ENCODE data around the gene NIFK.
A peak's percentile ranks its signal among the peaks of the same experiment; 100 is the strongest.
"Not testable (repeated sequence)": the region's sequence is repeated elsewhere in the genome, so short reads cannot be mapped to it uniquely, and the experiment has no call there.

The NIFK gene

DNA sequence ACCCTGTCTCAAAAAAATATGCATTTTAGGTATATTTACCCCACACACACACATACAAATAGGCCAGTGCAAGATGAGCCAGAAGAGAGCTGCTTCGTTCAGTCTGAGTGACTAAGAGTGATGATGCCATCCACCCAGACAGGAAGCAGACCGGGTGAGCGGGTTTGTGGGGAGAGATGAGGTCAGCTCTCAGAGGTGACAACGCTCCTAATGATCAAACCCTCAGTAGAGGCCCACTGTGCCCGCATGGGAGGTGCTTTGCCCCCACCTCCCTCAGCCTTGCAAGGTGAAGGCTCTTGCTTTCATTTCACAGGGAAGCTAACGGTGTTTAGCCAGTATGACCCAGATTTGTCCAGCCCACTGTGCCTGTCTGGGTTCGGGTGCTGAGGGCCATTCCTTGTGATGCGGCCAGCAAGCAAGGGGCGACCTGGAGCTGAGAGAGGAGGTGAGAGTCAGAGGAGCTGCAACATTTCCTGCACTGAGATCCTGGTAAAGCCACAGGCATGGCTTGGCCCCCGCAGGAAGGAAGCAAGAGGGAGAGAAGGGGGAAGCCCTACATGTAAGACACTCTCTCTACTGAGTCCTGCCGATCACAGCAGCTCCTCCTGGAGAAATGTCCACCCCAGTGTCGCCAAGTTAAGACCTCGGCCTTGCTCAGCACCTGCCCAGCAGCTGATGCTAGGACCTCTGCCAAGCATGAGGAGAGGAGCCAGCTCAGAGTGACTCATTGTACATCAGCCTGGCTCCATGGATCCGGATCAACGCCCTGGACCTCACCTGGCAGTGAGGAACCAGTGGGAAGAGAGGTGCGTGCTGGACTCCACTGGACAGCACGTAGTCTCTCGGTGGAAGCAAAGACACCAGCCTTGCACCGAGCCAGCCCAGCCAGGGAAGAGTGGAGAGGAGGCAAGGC lies 37.0 kb downstream of the NIFK start:
- Histone ChIP-seq H3K9me3 (ENCODE audit: insufficient read depth, low read length) (no peaks in the 10 kb centered on the region), H3K4me3 (ENCODE audit: insufficient read length, low read depth) (no peak overlapping the region), H3K36me3 (ENCODE audit: insufficient read depth, insufficient read length, low read length) (no peaks in the 10 kb centered on the region), H3K4me1 (ENCODE audit: insufficient read depth, insufficient read length) (peaks cover 15% of the 10 kb centered on the region), H3K9ac (ENCODE audit: insufficient read length, low read depth) (no peak overlapping the region), H3K27me3 (ENCODE audit: insufficient read depth, insufficient read length) (no peaks in the 10 kb centered on the region)
- no peak for DNase-seq (ENCODE audit: low read depth, low spot score)
- TF ChIP-seq YY1 (IDR thresholded peaks at IDR 0.05; ENCODE audit: insufficient read depth, insufficient read length) (no peak), SUZ12 (IDR thresholded peaks at IDR 0.05; ENCODE audit: extremely low read depth, insufficient read depth, insufficient read length) (no peak), ZNF274 (IDR thresholded peaks at IDR 0.05; ENCODE audit: low read depth, low read length) (no peak)

DNA sequence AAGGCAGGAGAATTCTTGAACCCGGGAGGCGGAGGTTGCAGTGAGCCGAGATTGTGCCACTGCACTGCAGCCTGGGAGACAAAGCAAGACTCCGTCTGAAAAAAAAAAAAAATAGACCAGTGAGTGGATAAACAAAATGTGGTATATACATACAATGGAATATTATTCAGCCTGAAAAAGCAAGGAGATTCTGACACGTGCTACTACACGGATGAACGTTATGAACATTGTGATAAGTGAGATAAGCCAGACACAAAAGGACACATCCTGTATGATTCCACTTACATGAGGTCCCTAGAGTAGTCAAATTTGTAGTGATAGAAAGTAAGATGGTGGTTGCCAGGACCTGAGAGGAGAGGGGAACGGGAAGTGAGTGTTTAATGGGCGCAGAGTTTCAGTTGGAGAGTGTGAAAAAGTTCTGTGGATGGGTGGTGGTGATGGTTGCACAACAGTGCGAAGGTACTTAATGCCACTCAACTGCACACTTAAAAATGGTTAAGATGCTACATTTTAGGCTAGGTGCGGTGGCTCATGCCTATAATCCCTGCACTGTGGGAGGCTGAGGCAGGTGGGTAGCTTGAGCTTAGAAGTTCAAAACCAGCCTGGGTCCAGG lies 38.3 kb downstream of the NIFK start:
- Histone ChIP-seq H3K36me3 (ENCODE audit: insufficient read depth, insufficient read length, low read length) (no peaks in the 10 kb centered on the region), H3K9me3 (ENCODE audit: insufficient read depth, low read length) (no peaks in the 10 kb centered on the region), H3K4me3 (ENCODE audit: insufficient read length, low read depth) (no peak overlapping the region), H3K4me1 (ENCODE audit: insufficient read depth, insufficient read length) (peaks cover 15% of the 10 kb centered on the region), H3K27me3 (ENCODE audit: insufficient read depth, insufficient read length) (no peaks in the 10 kb centered on the region), H3K9ac (ENCODE audit: insufficient read length, low read depth) (no peak overlapping the region)
- no peak for TF ChIP-seq YY1 (IDR thresholded peaks at IDR 0.05; ENCODE audit: insufficient read depth, insufficient read length)
- no peak for TF ChIP-seq SUZ12 (IDR thresholded peaks at IDR 0.05; ENCODE audit: extremely low read depth, insufficient read depth, insufficient read length)
- no peak for TF ChIP-seq ZNF274 (IDR thresholded peaks at IDR 0.05; ENCODE audit: low read depth, low read length)
- DNase-seq (ENCODE audit: low read depth, low spot score): no peak

DNA sequence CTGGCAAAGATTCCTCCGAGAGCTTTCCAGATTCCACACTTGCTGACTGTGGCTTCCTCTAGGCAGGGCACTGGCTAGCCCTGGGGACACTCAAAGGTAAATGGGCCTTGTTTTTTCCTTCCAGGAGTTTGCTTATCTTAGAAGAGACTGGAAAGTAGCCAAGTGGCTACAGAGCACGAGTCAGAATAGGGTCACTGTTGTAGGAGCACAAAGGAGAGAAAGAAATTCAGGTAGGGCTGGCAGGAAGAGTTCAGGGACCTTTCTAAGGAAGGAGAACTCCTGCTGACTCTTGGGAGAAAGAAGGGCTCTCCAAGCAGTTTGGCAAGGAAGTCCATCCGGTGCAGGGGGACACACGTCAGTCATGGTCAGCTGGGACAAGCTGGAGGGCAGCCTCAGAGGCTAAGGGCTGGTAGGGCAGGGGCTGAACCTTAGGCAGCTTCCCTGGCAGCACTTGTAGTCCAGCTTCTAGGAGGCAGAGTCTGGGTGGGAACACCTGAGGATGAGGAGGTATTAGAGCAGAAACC lies 39.5 kb downstream of the NIFK start:
- Histone ChIP-seq H3K4me1 (ENCODE audit: insufficient read depth, insufficient read length) (peaks cover 15% of the 10 kb centered on the region), H3K36me3 (ENCODE audit: insufficient read depth, insufficient read length, low read length) (no peaks in the 10 kb centered on the region), H3K9ac (ENCODE audit: insufficient read length, low read depth) (peak overlapping the region; percentile 52), H3K4me3 (ENCODE audit: insufficient read length, low read depth) (no peak overlapping the region), H3K9me3 (ENCODE audit: insufficient read depth, low read length) (no peaks in the 10 kb centered on the region), H3K27me3 (ENCODE audit: insufficient read depth, insufficient read length) (no peaks in the 10 kb centered on the region)
- TF ChIP-seq ZNF274 (IDR thresholded peaks at IDR 0.05; ENCODE audit: low read depth, low read length): no peak; the same call in 1 of the 2 replicates
- no peak for DNase-seq (ENCODE audit: low read depth, low spot score)

- H3K9ac ChIP-seq (ENCODE audit: insufficient read length, low read depth): no peak overlapping the region
- peaks cover 15% of the 10 kb centered on the region for H3K4me1 ChIP-seq (ENCODE audit: insufficient read depth, insufficient read length)
- DNase-seq (ENCODE audit: low read depth, low spot score): no peak
- TF ChIP-seq ZNF274 (IDR thresholded peaks at IDR 0.05; ENCODE audit: low read depth, low read length) (no peak), YY1 (IDR thresholded peaks at IDR 0.05; ENCODE audit: insufficient read depth, insufficient read length) (no peak), SUZ12 (IDR thresholded peaks at IDR 0.05; ENCODE audit: extremely low read depth, insufficient read depth, insufficient read length) (no peak)
- H3K9me3 ChIP-seq (ENCODE audit: insufficient read depth, low read length): no peaks in the 10 kb centered on the region
- H3K4me3 ChIP-seq (ENCODE audit: insufficient read length, low read depth): no peak overlapping the region
- H3K27me3 ChIP-seq (ENCODE audit: insufficient read depth, insufficient read length): no peaks in the 10 kb centered on the region
- no peaks in the 10 kb centered on the region for H3K36me3 ChIP-seq (ENCODE audit: insufficient read depth, insufficient read length, low read length)
Observed at GRCh38 chr2:121696410-121696930, 40.2 kb downstream of the NIFK start.

- H3K27me3 ChIP-seq (ENCODE audit: insufficient read depth, insufficient read length): no peaks in the 10 kb centered on the region
- H3K9me3 ChIP-seq (ENCODE audit: insufficient read depth, low read length): no peaks in the 10 kb centered on the region
- H3K4me1 ChIP-seq (ENCODE audit: insufficient read depth, insufficient read length): peaks cover 15% of the 10 kb centered on the region
- no peak overlapping the region for H3K4me3 ChIP-seq (ENCODE audit: insufficient read length, low read depth)
- H3K36me3 ChIP-seq (ENCODE audit: insufficient read depth, insufficient read length, low read length): no peaks in the 10 kb centered on the region
- TF ChIP-seq ZNF274 (IDR thresholded peaks at IDR 0.05; ENCODE audit: low read depth, low read length): no peak
- TF ChIP-seq YY1 (IDR thresholded peaks at IDR 0.05; ENCODE audit: insufficient read depth, insufficient read length): no peak
- TF ChIP-seq SUZ12 (IDR thresholded peaks at IDR 0.05; ENCODE audit: extremely low read depth, insufficient read depth, insufficient read length): no peak
- H3K9ac ChIP-seq (ENCODE audit: insufficient read length, low read depth): no peak overlapping the region
- no peak for DNase-seq (ENCODE audit: low read depth, low spot score)
Observed at GRCh38 chr2:121695171-121695451, 41.6 kb downstream of the NIFK start.

- Histone ChIP-seq H3K9me3 (ENCODE audit: insufficient read depth, low read length) (no peaks in the 10 kb centered on the region), H3K9ac (ENCODE audit: insufficient read length, low read depth) (no peak overlapping the region), H3K36me3 (ENCODE audit: insufficient read depth, insufficient read length, low read length) (no peaks in the 10 kb centered on the region), H3K27me3 (ENCODE audit: insufficient read depth, insufficient read length) (no peaks in the 10 kb centered on the region), H3K4me1 (ENCODE audit: insufficient read depth, insufficient read length) (peaks cover 15% of the 10 kb centered on the region), H3K4me3 (ENCODE audit: insufficient read length, low read depth) (no peak overlapping the region)
- DNase-seq (ENCODE audit: low read depth, low spot score): no peak
- TF ChIP-seq ZNF274 (IDR thresholded peaks at IDR 0.05; ENCODE audit: low read depth, low read length) (no peak), YY1 (IDR thresholded peaks at IDR 0.05; ENCODE audit: insufficient read depth, insufficient read length) (no peak), SUZ12 (IDR thresholded peaks at IDR 0.05; ENCODE audit: extremely low read depth, insufficient read depth, insufficient read length) (no peak)
Observed at GRCh38 chr2:121694398-121695170, 42.1 kb downstream of the NIFK start.

- H3K27me3 ChIP-seq (ENCODE audit: insufficient read depth, insufficient read length); H3K9ac ChIP-seq (ENCODE audit: insufficient read length, low read depth); H3K36me3 ChIP-seq (ENCODE audit: insufficient read depth, insufficient read length, low read length); DNase-seq (ENCODE audit: low read depth, low spot score); H3K4me3 ChIP-seq (ENCODE audit: insufficient read length, low read depth); H3K4me1 ChIP-seq (ENCODE audit: insufficient read depth, insufficient read length); H3K9me3 ChIP-seq (ENCODE audit: insufficient read depth, low read length): not testable (repeated sequence)
Observed at GRCh38 chr2:121690572-121690971, 46.1 kb downstream of the NIFK start.
